Measurements from ENCODE around the gene SCARF2. TPM values are rescaled to one million over a fixed set of nuclear protein-coding genes. Genes with fewer than 3 reads are reported as not detected.

Gene SCARF2
- total RNA-seq, 1 experiment from 2014 or later: 2.7 TPM

- Histone ChIP-seq H3K4me1 (ENCODE audit: insufficient read depth, low read length) (no peaks in the 10 kb centered on the region), H3K4me2 (ENCODE audit: low read length) (no peak overlapping the region), H4K20me1 (ENCODE audit: low read length) (no peaks in the 10 kb centered on the region), H3K27ac (ENCODE audit: low read length) (no peak overlapping the region), H3K9me3 (ENCODE audit: low read length) (no peaks in the 10 kb centered on the region), H3K27me3 (ENCODE audit: low read length) (no peaks in the 10 kb centered on the region), H3K36me3 (ENCODE audit: low read depth, low read length) (no peaks in the 10 kb centered on the region), H3F3A (ENCODE audit: low read length, unreplicated experiment) (no peaks in the 10 kb centered on the region), H3K4me3 (ENCODE audit: low read length) (no peak overlapping the region), H2AFZ (ENCODE audit: low read length) (no peak overlapping the region), H3K9ac (ENCODE audit: low read length) (no peak overlapping the region), H3K9me2 (replicated peaks; ENCODE audit: low read length) (no peaks in the 10 kb centered on the region), H3K79me2 (ENCODE audit: low read length) (no peaks in the 10 kb centered on the region)
- ATAC-seq: no peak
- no peak for DNase-seq
- CTCF ChIA-PET: no interaction called here
- POLR2A ChIA-PET (ENCODE audit: unreplicated experiment): no interaction called here
- TF ChIP-seq EZH2phosphoT487 (IDR thresholded peaks at IDR 0.05; ENCODE audit: borderline replicate concordance, low read length) (no peak), EZH2 (IDR thresholded peaks at IDR 0.05; ENCODE audit: low read length, unreplicated experiment) (no peak), CTCF (conservative IDR thresholded peaks at IDR 0.05; ENCODE audit: low read depth, low read length) (no peak)
- intact Hi-C loops (cut with micrococcal nuclease): no loop called here
- no TSS peak for BruUV-seq (replicated peaks)
These were observed 6.7 kb upstream of the SCARF2 start for GRCh38 chr22:20444325-20444724.

- Histone ChIP-seq H3K9me2 (replicated peaks; ENCODE audit: low read length) (no peaks in the 10 kb centered on the region), H3K9ac (ENCODE audit: low read length) (no peak overlapping the region), H3K27me3 (ENCODE audit: low read length) (no peaks in the 10 kb centered on the region), H3K9me3 (ENCODE audit: low read length) (no peaks in the 10 kb centered on the region), H3F3A (ENCODE audit: low read length, unreplicated experiment) (no peaks in the 10 kb centered on the region), H3K4me3 (ENCODE audit: low read length) (no peak overlapping the region), H4K20me1 (ENCODE audit: low read length) (no peaks in the 10 kb centered on the region), H2AFZ (ENCODE audit: low read length) (no peak overlapping the region), H3K4me2 (ENCODE audit: low read length) (no peak overlapping the region), H3K79me2 (ENCODE audit: low read length) (no peaks in the 10 kb centered on the region), H3K4me1 (ENCODE audit: insufficient read depth, low read length) (no peaks in the 10 kb centered on the region), H3K27ac (ENCODE audit: low read length) (no peak overlapping the region), H3K36me3 (ENCODE audit: low read depth, low read length) (no peaks in the 10 kb centered on the region)
- ATAC-seq (no peak), DNase-seq (no peak)
- CTCF ChIA-PET: no interaction called here
- intact Hi-C loops (cut with micrococcal nuclease): no loop called here
- TF ChIP-seq CTCF (conservative IDR thresholded peaks at IDR 0.05; ENCODE audit: low read depth, low read length) (no peak), EZH2phosphoT487 (IDR thresholded peaks at IDR 0.05; ENCODE audit: borderline replicate concordance, low read length) (no peak), EZH2 (IDR thresholded peaks at IDR 0.05; ENCODE audit: low read length, unreplicated experiment) (no peak)
- BruUV-seq (replicated peaks): no TSS peak
- POLR2A ChIA-PET (ENCODE audit: unreplicated experiment): no interaction called here
These were observed 5.1 kb upstream of the SCARF2 start for GRCh38 chr22:20442485-20443284.

All from PC-3 (cell line).